HG03469 (cell line): ENCODE results near the gene CDK5.
"Not testable (repeated sequence)": the region's sequence is repeated elsewhere in the genome, so short reads cannot be mapped to it uniquely, and the experiment has no call there.

Experiments used
- ATAC-seq: cut with Tn5 transposase; IDR thresholded peaks from one replicate; pipeline ENCODE4 v1.9.1; 2021; ENCODE audit warnings: mild to moderate bottlenecking, moderate library complexity, moderate number of reproducible peaks; ENCODE audit not compliant: unreplicated experiment

Gene CDK5

DNA sequence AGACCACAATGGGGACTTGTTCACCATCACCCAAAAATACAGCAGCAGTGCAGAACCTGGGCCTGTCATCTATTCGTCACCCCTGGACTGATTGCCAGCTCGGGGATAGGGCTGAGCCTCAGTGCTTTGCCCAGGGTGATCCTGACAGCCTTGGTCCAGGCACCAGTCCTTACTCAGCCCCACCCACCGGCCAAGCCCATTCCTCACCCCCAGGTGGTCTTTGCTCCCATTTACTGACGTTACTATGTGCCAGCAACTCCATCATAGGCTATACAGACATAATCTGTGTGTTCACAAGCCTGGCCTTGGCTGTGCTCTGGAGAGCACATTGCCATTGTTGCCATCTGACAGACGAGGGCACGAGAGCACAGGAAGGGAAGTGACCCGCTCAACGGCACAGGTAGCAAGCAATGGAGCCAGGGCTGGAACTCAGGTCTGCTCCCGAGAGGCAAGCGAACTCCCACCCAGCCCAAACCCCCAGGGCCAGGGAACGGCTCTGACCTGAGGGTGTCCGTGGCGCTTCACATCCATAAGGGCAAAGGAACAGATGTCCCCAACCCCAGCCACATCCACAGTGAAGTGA, 40.2 kb downstream of the CDK5 start:
- no peak for ATAC-seq

DNA sequence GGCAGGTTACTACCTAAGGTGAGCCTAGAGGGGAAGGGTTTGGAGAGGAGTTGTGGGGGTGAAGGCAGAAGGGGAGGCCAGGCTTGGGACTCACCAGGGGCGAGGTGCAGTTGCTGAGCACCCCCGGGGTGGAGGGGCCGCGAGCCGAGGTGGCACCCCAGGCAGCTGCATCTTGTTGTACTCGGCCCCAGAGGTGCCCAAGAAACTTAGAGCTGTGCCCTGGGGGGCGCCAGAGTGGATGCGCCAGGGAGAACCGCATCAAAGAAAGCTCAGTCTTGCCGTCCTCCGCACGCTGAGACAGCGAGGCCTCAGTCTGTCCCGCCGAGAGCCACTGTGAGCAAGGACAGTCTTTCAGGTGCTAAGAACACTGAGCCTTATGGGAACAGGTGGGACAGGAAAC, 40.8 kb downstream of the CDK5 start:
- ATAC-seq, result no peak

DNA sequence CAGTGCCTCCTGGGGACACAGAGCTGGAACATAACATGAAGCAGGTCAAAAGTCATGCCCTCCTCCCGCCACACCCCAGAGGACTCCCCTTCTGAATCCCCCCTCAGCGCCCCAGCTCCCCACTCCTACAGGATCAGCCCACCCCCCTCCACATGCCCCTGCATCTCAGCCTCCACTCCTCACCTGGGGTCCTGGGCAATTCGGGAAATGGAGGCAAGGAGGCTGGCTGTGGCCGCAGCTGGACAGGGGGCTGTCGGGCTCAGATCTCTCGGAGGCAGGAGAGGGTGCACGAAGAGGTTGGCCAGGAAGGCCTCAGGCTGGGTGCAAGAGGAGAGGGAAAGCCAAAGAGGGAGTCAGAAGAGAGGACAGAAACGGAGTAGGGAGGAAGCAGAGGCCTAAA, 41.2 kb downstream of the CDK5 start:
- no peak for ATAC-seq

DNA sequence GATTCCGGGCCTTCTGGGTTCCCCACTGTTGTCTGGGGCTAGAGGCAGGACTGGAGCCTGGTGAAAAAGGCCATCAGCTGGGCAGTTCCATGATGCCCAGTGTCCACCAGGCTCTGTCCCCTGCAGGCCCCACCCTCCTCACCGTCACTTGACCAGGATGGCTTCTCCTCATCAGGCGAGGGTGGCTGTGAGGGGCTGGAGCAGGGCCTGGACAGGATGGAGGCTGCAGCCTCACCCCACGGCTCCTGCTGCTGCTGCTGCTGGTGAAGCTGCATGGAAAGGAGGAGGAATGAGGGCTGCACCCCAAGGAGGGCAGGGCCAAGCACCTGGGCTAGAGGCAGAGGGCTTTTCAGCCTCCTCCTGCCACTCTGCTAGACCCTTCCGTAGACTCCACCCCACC, 41.7 kb downstream of the CDK5 start:
- no peak for ATAC-seq

GRCh38 chr7:151014950-151015349, 42.7 kb downstream of the CDK5 start:
- no peak for ATAC-seq

GRCh38 chr7:151013733-151014497, 43.8 kb downstream of the CDK5 start:
- no peak for ATAC-seq

- ATAC-seq, result no peak
These were observed 44.4 kb downstream of the CDK5 start for GRCh38 chr7:151013356-151013732.

- no peak for ATAC-seq
These were observed 44.8 kb downstream of the CDK5 start for GRCh38 chr7:151012911-151013347.

- ATAC-seq, result no peak
These were observed 45.5 kb downstream of the CDK5 start for GRCh38 chr7:151012031-151012692.

GRCh38 chr7:151011616-151012015, 46.1 kb downstream of the CDK5 start:
- not testable (repeated sequence) for ATAC-seq

- ATAC-seq, result no peak
These were observed 46.6 kb downstream of the CDK5 start for GRCh38 chr7:151011097-151011409.

DNA sequence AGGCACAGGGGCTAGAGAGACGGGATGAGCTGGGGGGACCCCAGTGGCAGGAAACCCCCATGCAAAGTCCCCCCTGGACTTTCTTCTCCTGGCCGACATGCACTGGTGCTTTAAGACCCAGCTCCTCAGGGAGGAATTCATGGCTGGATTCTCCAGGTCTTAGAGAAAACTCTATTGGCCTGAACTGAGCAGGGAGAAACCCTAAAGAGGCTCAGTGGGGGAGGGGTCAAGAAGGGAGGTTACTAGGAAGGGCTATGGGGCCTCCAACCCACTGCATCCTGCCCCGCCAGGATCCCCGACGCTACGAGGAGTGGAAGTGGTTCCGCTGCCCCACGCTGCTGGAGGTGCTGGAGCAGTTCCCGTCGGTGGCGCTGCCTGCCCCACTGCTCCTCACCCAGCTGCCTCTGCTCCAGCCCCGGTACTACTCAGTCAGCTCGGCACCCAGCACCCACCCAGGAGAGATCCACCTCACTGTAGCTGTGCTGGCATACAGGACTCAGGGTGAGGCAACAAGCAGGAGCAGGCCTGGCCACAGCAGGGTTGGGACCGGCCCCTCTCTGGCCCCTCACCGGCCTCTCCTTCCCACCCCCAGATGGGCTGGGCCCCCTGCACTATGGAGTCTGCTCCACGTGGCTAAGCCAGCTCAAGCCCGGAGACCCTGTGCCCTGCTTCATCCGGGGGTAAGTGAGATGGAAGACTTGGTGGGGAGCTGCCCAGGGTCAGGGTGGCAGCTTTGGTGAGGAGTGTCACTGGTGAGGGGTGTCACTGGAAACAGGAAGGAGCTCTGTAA, 47.2 kb downstream of the CDK5 start:
- no peak for ATAC-seq

DNA sequence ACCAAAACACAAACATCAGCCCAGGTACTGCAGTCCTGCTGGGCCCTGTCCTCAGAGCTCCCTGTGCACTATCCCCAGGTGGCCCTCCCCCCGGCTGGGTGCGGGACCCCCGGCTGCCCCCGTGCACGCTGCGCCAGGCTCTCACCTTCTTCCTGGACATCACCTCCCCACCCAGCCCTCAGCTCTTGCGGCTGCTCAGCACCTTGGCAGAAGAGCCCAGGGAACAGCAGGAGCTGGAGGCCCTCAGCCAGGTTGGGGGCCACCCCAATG, 47.7 kb downstream of the CDK5 start:
- ATAC-seq, result no peak

DNA sequence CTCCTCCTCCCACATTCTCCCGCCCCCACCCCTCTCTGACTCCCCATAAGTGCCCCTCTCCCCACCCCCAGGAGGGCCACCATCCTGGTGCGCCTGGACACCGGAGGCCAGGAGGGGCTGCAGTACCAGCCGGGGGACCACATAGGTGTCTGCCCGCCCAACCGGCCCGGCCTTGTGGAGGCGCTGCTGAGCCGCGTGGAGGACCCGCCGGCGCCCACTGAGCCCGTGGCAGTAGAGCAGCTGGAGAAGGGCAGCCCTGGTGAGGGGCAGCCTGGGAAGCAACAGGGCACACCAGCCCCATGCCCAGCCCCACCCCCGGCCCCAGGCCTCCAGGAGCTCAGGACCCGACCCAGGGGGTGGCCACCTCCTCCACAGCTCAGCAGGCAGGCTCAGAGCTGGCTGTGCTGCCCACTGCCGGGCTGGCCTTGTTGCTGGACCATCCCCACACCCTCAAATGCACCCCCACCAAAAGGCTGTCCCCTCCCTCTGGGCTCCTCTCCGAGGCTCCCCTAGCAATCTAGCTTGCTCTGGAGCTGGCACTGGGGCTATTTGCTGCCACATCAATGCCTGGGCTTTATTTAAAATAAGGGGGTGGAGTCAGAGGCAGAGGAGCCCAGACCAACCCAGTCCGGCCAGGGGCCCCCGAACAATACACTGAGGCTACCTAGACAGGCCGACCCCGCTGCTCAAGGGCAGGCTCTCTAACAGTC, 48.2 kb downstream of the CDK5 start:
- no peak for ATAC-seq

- ATAC-seq, result no peak
These were observed 49.0 kb downstream of the CDK5 start for GRCh38 chr7:151008511-151009323.

- ATAC-seq, result no peak
These were observed 49.6 kb downstream of the CDK5 start for GRCh38 chr7:151008143-151008510.

DNA sequence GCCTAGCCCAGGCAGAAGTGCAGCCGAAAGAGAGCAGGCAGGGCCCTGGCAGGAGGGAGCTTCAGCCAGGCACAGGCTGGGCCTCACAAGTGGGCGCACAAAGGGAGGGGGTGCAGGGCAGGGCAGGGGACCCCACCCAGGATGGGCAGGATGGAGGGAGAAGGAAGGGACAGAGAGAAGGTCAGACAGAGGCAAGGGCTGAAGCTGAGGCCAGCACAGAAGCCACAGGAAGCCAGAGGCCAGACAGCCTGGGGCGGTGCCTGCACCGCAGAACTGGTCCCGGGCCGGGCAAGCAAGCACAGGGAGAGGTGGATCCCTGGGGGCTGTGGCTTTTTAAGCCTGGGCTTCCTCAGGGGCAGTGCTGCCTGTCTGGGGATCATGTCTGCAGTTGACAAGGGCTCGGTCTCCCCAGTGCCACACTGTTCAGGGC, 50.2 kb downstream of the CDK5 start:
- no peak for ATAC-seq

- ATAC-seq, result no peak
These were observed 51.0 kb downstream of the CDK5 start for GRCh38 chr7:151006590-151007300.

GRCh38 chr7:151005566-151005965, 52.1 kb downstream of the CDK5 start:
- no peak for ATAC-seq
